ENCODE results near the gene CD5L. TPM values are rescaled to one million over a fixed set of nuclear protein-coding genes. Genes with fewer than 3 reads are reported as not detected.

CD5L gene
- total RNA-seq, 4 donors from 2014 or later: not detected

GRCh38 chr1:157785248-157785647 lies 56.4 kb downstream of the CD5L start:
- WGBS: 20% methylated on average over 1 of the region's 1 CpG
- Histone ChIP-seq H3K36me3 (no peaks in the 10 kb centered on the region), H3K9me3 (no peaks in the 10 kb centered on the region), H3K27ac (no peak overlapping the region), H3K27me3 (no peaks in the 10 kb centered on the region), H3K4me1 (no peaks in the 10 kb centered on the region), H3K4me3 (no peak overlapping the region)
- no peak for TF ChIP-seq POLR2A (IDR thresholded peaks at IDR 0.05)
- TF ChIP-seq POLR2AphosphoS5 (IDR thresholded peaks at IDR 0.05): no peak
- no peak for TF ChIP-seq CTCF (IDR thresholded peaks at IDR 0.05)
- TF ChIP-seq EP300 (IDR thresholded peaks at IDR 0.05): no peak
- DNase-seq (ENCODE audit: low spot score in 2 of 2): no peak

GRCh38 chr1:157784801-157785200 lies 56.8 kb downstream of the CD5L start:
- Histone ChIP-seq H3K4me1 (no peaks in the 10 kb centered on the region), H3K9me3 (no peaks in the 10 kb centered on the region), H3K27me3 (no peaks in the 10 kb centered on the region), H3K27ac (no peak overlapping the region), H3K4me3 (no peak overlapping the region), H3K36me3 (no peaks in the 10 kb centered on the region)
- no peak for TF ChIP-seq CTCF (IDR thresholded peaks at IDR 0.05)
- no peak for TF ChIP-seq EP300 (IDR thresholded peaks at IDR 0.05)
- no peak for TF ChIP-seq POLR2A (IDR thresholded peaks at IDR 0.05)
- no peak for TF ChIP-seq POLR2AphosphoS5 (IDR thresholded peaks at IDR 0.05)
- no peak for DNase-seq (ENCODE audit: low spot score in 2 of 2)
- WGBS: 89% methylated on average over 3 of the region's 3 CpGs

- Histone ChIP-seq H3K9me3 (no peaks in the 10 kb centered on the region), H3K4me1 (no peaks in the 10 kb centered on the region), H3K4me3 (no peak overlapping the region), H3K27ac (no peak overlapping the region), H3K27me3 (no peaks in the 10 kb centered on the region), H3K36me3 (no peaks in the 10 kb centered on the region)
- no peak for DNase-seq (ENCODE audit: low spot score in 2 of 2)
- WGBS: 92% methylated on average over 1 of the region's 1 CpG
- no peak for TF ChIP-seq POLR2A (IDR thresholded peaks at IDR 0.05)
- TF ChIP-seq EP300 (IDR thresholded peaks at IDR 0.05): no peak
- no peak for TF ChIP-seq CTCF (IDR thresholded peaks at IDR 0.05)
- no peak for TF ChIP-seq POLR2AphosphoS5 (IDR thresholded peaks at IDR 0.05)
Measured at GRCh38 chr1:157782931-157783330, 58.7 kb downstream of the CD5L start.

- 42% methylated on average over 2 of the region's 2 CpGs for WGBS
- no peaks in the 10 kb centered on the region for H3K4me1 ChIP-seq
- DNase-seq (ENCODE audit: low spot score in 2 of 2): no peak
- TF ChIP-seq POLR2A (IDR thresholded peaks at IDR 0.05): no peak
- TF ChIP-seq EP300 (IDR thresholded peaks at IDR 0.05): no peak
- no peak for TF ChIP-seq CTCF (IDR thresholded peaks at IDR 0.05)
- TF ChIP-seq POLR2AphosphoS5 (IDR thresholded peaks at IDR 0.05): no peak
- no peak overlapping the region for H3K4me3 ChIP-seq
- no peaks in the 10 kb centered on the region for H3K36me3 ChIP-seq
- no peaks in the 10 kb centered on the region for H3K9me3 ChIP-seq
- H3K27ac ChIP-seq: no peak overlapping the region
- H3K27me3 ChIP-seq: no peaks in the 10 kb centered on the region
Measured at GRCh38 chr1:157781048-157781447, 60.6 kb downstream of the CD5L start.

Other genes starting within 250 kb of the CD5L start
- gene FCRL4, start 243.7 kb downstream of the CD5L start, total RNA-seq: not detected
- gene FCRL3, start 141.0 kb downstream of the CD5L start, total RNA-seq: not detected
- not detected for gene FCRL2, start 64.7 kb downstream of the CD5L start, total RNA-seq
- not detected for gene FCRL1, start 21.7 kb downstream of the CD5L start, total RNA-seq
- 10 to 100 TPM; 12.5 to 18.9 (median 15.5) TPM for gene KIRREL1, start 151.8 kb upstream of the CD5L start, total RNA-seq